ENCODE results near the gene FBXO15.

The FBXO15 gene

GRCh38 chr18:74113711-74114110 is 33.9 kb downstream of the FBXO15 start:
- H4K8ac ChIP-seq (ENCODE audit: low read depth, low read length), result no peak overlapping the region
- peaks cover 6 to 9% of the 10 kb centered on the region in 2 donors for H3K4me1 ChIP-seq (ENCODE audit: control insufficient read depth in 2 of 2, insufficient read depth in 1 of 2, low read depth in 1 of 2, low read length in 2 of 2)
- H3K4me3 ChIP-seq (ENCODE audit: low read length in 2 of 2), result no peak overlapping the region
- no peak overlapping the region for H3K9ac ChIP-seq (ENCODE audit: low read depth, low read length, poor library complexity)
- H3K18ac ChIP-seq (ENCODE audit: low read length), result no peak overlapping the region
- no peaks in the 10 kb centered on the region for H3K27me3 ChIP-seq (ENCODE audit: control insufficient read depth in 3 of 3, insufficient read depth in 3 of 3, low read depth in 1 of 3, low read length in 3 of 3)
- H2BK120ac ChIP-seq (ENCODE audit: low read depth, low read length), result no peak overlapping the region
- no peak overlapping the region for H2BK12ac ChIP-seq (ENCODE audit: low read length)
- no peak overlapping the region for H2BK5ac ChIP-seq (ENCODE audit: low read length)
- no peak overlapping the region for H3K27ac ChIP-seq (replicated peaks; ENCODE audit: low read length)
- H2AK5ac ChIP-seq (ENCODE audit: low read depth, low read length), result no peak overlapping the region
- H2BK15ac ChIP-seq (ENCODE audit: low read length), result no peak overlapping the region
- DNase-seq (ENCODE audit: low spot score), result no peak
- H4K91ac ChIP-seq (ENCODE audit: low read depth, low read length, poor library complexity), result no peak overlapping the region
- H3K23ac ChIP-seq (ENCODE audit: low read depth, low read length, poor library complexity), result no peak overlapping the region
- H3K14ac ChIP-seq (ENCODE audit: low read length), result no peak overlapping the region
- no peak overlapping the region for H3K4me2 ChIP-seq (ENCODE audit: insufficient read depth, low read length, poor library complexity, severe bottlenecking)
- peaks cover 2 to 9% of the 10 kb centered on the region in 2 donors for H3K9me3 ChIP-seq (replicated peaks in 1 of 2; ENCODE audit: control insufficient read depth in 2 of 2, insufficient read depth in 1 of 2, low read depth in 1 of 2, low read length in 2 of 2)
- peak overlapping the region; percentile 42 for H2AFZ ChIP-seq (ENCODE audit: low read length)
- H3K4ac ChIP-seq (ENCODE audit: low read length), result no peak overlapping the region
- no peaks in the 10 kb centered on the region for H3K36me3 ChIP-seq (replicated peaks in 1 of 2; ENCODE audit: control insufficient read depth in 2 of 2, insufficient read depth in 2 of 2, low read length in 2 of 2)
- H3K79me1 ChIP-seq (ENCODE audit: low read depth, low read length), result no peaks in the 10 kb centered on the region

- DNase-seq (ENCODE audit: low spot score), result no peak
- Histone ChIP-seq H2BK5ac (ENCODE audit: low read length) (no peak overlapping the region), H3K79me1 (ENCODE audit: low read depth, low read length) (no peaks in the 10 kb centered on the region), H3K14ac (ENCODE audit: low read length) (no peak overlapping the region), H3K18ac (ENCODE audit: low read length) (no peak overlapping the region), H4K8ac (ENCODE audit: low read depth, low read length) (no peak overlapping the region), H3K4me2 (ENCODE audit: insufficient read depth, low read length, poor library complexity, severe bottlenecking) (no peak overlapping the region), H3K4me3 (ENCODE audit: low read length in 2 of 2) (no peak overlapping the region), H3K27me3 (ENCODE audit: control insufficient read depth in 3 of 3, insufficient read depth in 3 of 3, low read depth in 1 of 3, low read length in 3 of 3) (no peaks in the 10 kb centered on the region), H3K23ac (ENCODE audit: low read depth, low read length, poor library complexity) (no peak overlapping the region), H3K4me1 (ENCODE audit: control insufficient read depth in 2 of 2, insufficient read depth in 1 of 2, low read depth in 1 of 2, low read length in 2 of 2) (peaks cover 5 to 6% of the 10 kb centered on the region in 2 donors), H4K91ac (ENCODE audit: low read depth, low read length, poor library complexity) (no peak overlapping the region), H3K9me3 (replicated peaks in 1 of 2; ENCODE audit: control insufficient read depth in 2 of 2, insufficient read depth in 1 of 2, low read depth in 1 of 2, low read length in 2 of 2) (peaks cover 2 to 9% of the 10 kb centered on the region in 2 donors), H3K36me3 (replicated peaks in 1 of 2; ENCODE audit: control insufficient read depth in 2 of 2, insufficient read depth in 2 of 2, low read length in 2 of 2) (no peaks in the 10 kb centered on the region), H2AK5ac (ENCODE audit: low read depth, low read length) (no peak overlapping the region), H2BK12ac (ENCODE audit: low read length) (no peak overlapping the region), H2BK120ac (ENCODE audit: low read depth, low read length) (no peak overlapping the region), H2BK15ac (ENCODE audit: low read length) (no peak overlapping the region), H2AFZ (ENCODE audit: low read length) (no peak overlapping the region), H3K27ac (replicated peaks; ENCODE audit: low read length) (no peak overlapping the region), H3K9ac (ENCODE audit: low read depth, low read length, poor library complexity) (no peak overlapping the region), H3K4ac (ENCODE audit: low read length) (no peak overlapping the region)
- WGBS, 2 donors (ENCODE audit: extremely low coverage in 2 of 2, insufficient read length in 2 of 2, insufficient replicate concordance in 1 of 2), result no CpG with 5 or more reads among the region's 4 CpGs
Measured at GRCh38 chr18:74110976-74111375, 36.7 kb downstream of the FBXO15 start.

- no CpG with 5 or more reads among the region's 1 CpG for WGBS, 2 donors (ENCODE audit: extremely low coverage in 2 of 2, insufficient read length in 2 of 2, insufficient replicate concordance in 1 of 2)
- Histone ChIP-seq H2AK5ac (ENCODE audit: low read depth, low read length) (no peak overlapping the region), H2BK120ac (ENCODE audit: low read depth, low read length) (no peak overlapping the region), H3K4me3 (ENCODE audit: low read length in 2 of 2) (no peak overlapping the region), H3K23ac (ENCODE audit: low read depth, low read length, poor library complexity) (no peak overlapping the region), H2BK15ac (ENCODE audit: low read length) (no peak overlapping the region), H3K36me3 (replicated peaks in 1 of 2; ENCODE audit: control insufficient read depth in 2 of 2, insufficient read depth in 2 of 2, low read length in 2 of 2) (no peaks in the 10 kb centered on the region), H4K8ac (ENCODE audit: low read depth, low read length) (no peak overlapping the region), H3K18ac (ENCODE audit: low read length) (no peak overlapping the region), H3K27me3 (ENCODE audit: control insufficient read depth in 3 of 3, insufficient read depth in 3 of 3, low read depth in 1 of 3, low read length in 3 of 3) (no peaks in the 10 kb centered on the region), H3K4me2 (ENCODE audit: insufficient read depth, low read length, poor library complexity, severe bottlenecking) (no peak overlapping the region), H2BK5ac (ENCODE audit: low read length) (no peak overlapping the region), H2AFZ (ENCODE audit: low read length) (no peak overlapping the region), H4K91ac (ENCODE audit: low read depth, low read length, poor library complexity) (no peak overlapping the region), H3K9ac (ENCODE audit: low read depth, low read length, poor library complexity) (no peak overlapping the region), H3K4me1 (ENCODE audit: control insufficient read depth in 2 of 2, insufficient read depth in 1 of 2, low read depth in 1 of 2, low read length in 2 of 2) (peaks cover 5 to 6% of the 10 kb centered on the region in 2 donors), H3K79me1 (ENCODE audit: low read depth, low read length) (no peaks in the 10 kb centered on the region), H3K9me3 (replicated peaks in 1 of 2; ENCODE audit: control insufficient read depth in 2 of 2, insufficient read depth in 1 of 2, low read depth in 1 of 2, low read length in 2 of 2) (peaks cover 2 to 9% of the 10 kb centered on the region in 2 donors), H3K14ac (ENCODE audit: low read length) (no peak overlapping the region), H2BK12ac (ENCODE audit: low read length) (no peak overlapping the region), H3K27ac (replicated peaks; ENCODE audit: low read length) (no peak overlapping the region), H3K4ac (ENCODE audit: low read length) (no peak overlapping the region)
- no peak for DNase-seq (ENCODE audit: low spot score)
Measured at GRCh38 chr18:74110149-74110548, 37.5 kb downstream of the FBXO15 start.

GRCh38 chr18:74108460-74108859 is 39.2 kb downstream of the FBXO15 start:
- Histone ChIP-seq H3K27ac (replicated peaks; ENCODE audit: low read length) (no peak overlapping the region), H3K4me1 (ENCODE audit: control insufficient read depth in 2 of 2, insufficient read depth in 1 of 2, low read depth in 1 of 2, low read length in 2 of 2) (no peaks in the 10 kb centered on the region), H3K79me1 (ENCODE audit: low read depth, low read length) (no peaks in the 10 kb centered on the region), H2BK5ac (ENCODE audit: low read length) (no peak overlapping the region), H3K36me3 (replicated peaks in 1 of 2; ENCODE audit: control insufficient read depth in 2 of 2, insufficient read depth in 2 of 2, low read length in 2 of 2) (no peaks in the 10 kb centered on the region), H2AFZ (ENCODE audit: low read length) (no peak overlapping the region), H3K4me3 (ENCODE audit: low read length in 2 of 2) (no peak overlapping the region), H3K9ac (ENCODE audit: low read depth, low read length, poor library complexity) (no peak overlapping the region), H2BK15ac (ENCODE audit: low read length) (no peak overlapping the region), H3K23ac (ENCODE audit: low read depth, low read length, poor library complexity) (no peak overlapping the region), H3K14ac (ENCODE audit: low read length) (no peak overlapping the region), H3K27me3 (ENCODE audit: control insufficient read depth in 3 of 3, insufficient read depth in 3 of 3, low read depth in 1 of 3, low read length in 3 of 3) (no peaks in the 10 kb centered on the region), H2BK12ac (ENCODE audit: low read length) (no peak overlapping the region), H3K4me2 (ENCODE audit: insufficient read depth, low read length, poor library complexity, severe bottlenecking) (no peak overlapping the region), H2BK120ac (ENCODE audit: low read depth, low read length) (no peak overlapping the region), H4K91ac (ENCODE audit: low read depth, low read length, poor library complexity) (no peak overlapping the region), H4K8ac (ENCODE audit: low read depth, low read length) (no peak overlapping the region), H3K9me3 (replicated peaks in 1 of 2; ENCODE audit: control insufficient read depth in 2 of 2, insufficient read depth in 1 of 2, low read depth in 1 of 2, low read length in 2 of 2) (peaks cover 2 to 9% of the 10 kb centered on the region in 2 donors), H3K4ac (ENCODE audit: low read length) (no peak overlapping the region), H3K18ac (ENCODE audit: low read length) (no peak overlapping the region), H2AK5ac (ENCODE audit: low read depth, low read length) (no peak overlapping the region)
- DNase-seq (ENCODE audit: low spot score), result no peak
- WGBS, 2 donors (ENCODE audit: extremely low coverage in 2 of 2, insufficient read length in 2 of 2, insufficient replicate concordance in 1 of 2), result no CpG with 5 or more reads among the region's 2 CpGs

Data from neuronal stem cell (in vitro differentiated cells).